Stimulated activated naive CD8-positive, alpha-beta T cell treated with anti-CD3 and anti-CD28 coated beads, Interleukin-15, Interleukin-2, amounts not matched to agents 100 U/mL and 50 U/mL, for 24 hours (primary cell): ENCODE data around the gene ACADS.
A peak's percentile ranks its signal among the peaks of the same experiment; 100 is the strongest.

Experiments
- ATAC-seq: fragments of 150-1000 bp; cut with Tn5 transposase; one replicate; pipeline ENCODE4 v1.10.0; 2021
- DNase-seq: peaks from one replicate; pipeline ENCODE4 v3.0.0; 2021

ACADS gene

GRCh38 chr12:120725659-120726509 lies at the start of gene ACADS:
Gene ACADS (plus strand): TSS chr12:120725826. CDS start chr12:120725886, 60 bp downstream.
- ATAC-seq: peak; percentile 100
- DNase-seq: peak; percentile 95

- DNase-seq (peak; percentile 19), ATAC-seq (peak; percentile 74)
These were observed 47.7 kb upstream of the ACADS start for GRCh38 chr12:120677765-120678473.

GRCh38 chr12:120678572-120678971 lies 47.1 kb upstream of the ACADS start:
- ATAC-seq: peak; percentile 34
- no peak for DNase-seq

- DNase-seq (no peak), ATAC-seq (no peak)
These were observed 45.4 kb upstream of the ACADS start for GRCh38 chr12:120680165-120680738.

GRCh38 chr12:120684523-120684932 lies 41.1 kb upstream of the ACADS start:
- ATAC-seq (no peak), DNase-seq (no peak)

- DNase-seq (no peak), ATAC-seq (no peak)
These were observed 40.1 kb upstream of the ACADS start for GRCh38 chr12:120685522-120685921.

GRCh38 chr12:120686151-120686689 lies 39.4 kb upstream of the ACADS start:
- peak; percentile 86 for ATAC-seq
- peak; percentile 98 for DNase-seq

- peak; percentile 99 for DNase-seq
- peak; percentile 88 for ATAC-seq
These were observed 38.7 kb upstream of the ACADS start, which contains the start of gene MLEC for GRCh38 chr12:120686690-120687577. Gene MLEC (plus strand): TSS chr12:120687149. CDS start chr12:120687297, 148 bp downstream.

- ATAC-seq (no peak), DNase-seq (peak; percentile 52)
These were observed 37.9 kb upstream of the ACADS start for GRCh38 chr12:120687578-120688289.

GRCh38 chr12:120688527-120689071 lies 37.0 kb upstream of the ACADS start:
- no peak for ATAC-seq

GRCh38 chr12:120689397-120690082 lies 36.1 kb upstream of the ACADS start:
- DNase-seq (no peak), ATAC-seq (no peak)

More at GRCh38 chr12:120688527-120689071, 37.0 kb upstream of the ACADS start:
- no peak for DNase-seq

GRCh38 chr12:120690083-120690450 lies 35.6 kb upstream of the ACADS start:
- DNase-seq (no peak), ATAC-seq (no peak)

- no peak for DNase-seq
These were observed 34.6 kb upstream of the ACADS start for GRCh38 chr12:120690978-120691377.

GRCh38 chr12:120692524-120693033 lies 33.0 kb upstream of the ACADS start:
- ATAC-seq: no peak
- no peak for DNase-seq

More at GRCh38 chr12:120690978-120691377, 34.6 kb upstream of the ACADS start:
- no peak for ATAC-seq

GRCh38 chr12:120693848-120694247 lies 31.8 kb upstream of the ACADS start:
- DNase-seq: no peak
- ATAC-seq: no peak

GRCh38 chr12:120696626-120697025 lies 29.0 kb upstream of the ACADS start:
- no peak for DNase-seq
- no peak for ATAC-seq

- DNase-seq: no peak
- ATAC-seq: no peak
These were observed 28.3 kb upstream of the ACADS start for GRCh38 chr12:120697344-120697743.

- no peak for DNase-seq
- no peak for ATAC-seq
These were observed 27.0 kb upstream of the ACADS start for GRCh38 chr12:120698665-120699064.

- ATAC-seq: no peak
- no peak for DNase-seq
These were observed 26.1 kb upstream of the ACADS start for GRCh38 chr12:120699553-120699952.

GRCh38 chr12:120700886-120701285 lies 24.7 kb upstream of the ACADS start:
- no peak for ATAC-seq
- no peak for DNase-seq
